ENCODE results near the gene ATP9A. TPM values are rescaled to one million over a fixed set of nuclear protein-coding genes. Genes with fewer than 3 reads are reported as not detected.

ATP9A gene
- total RNA-seq, 2 donors from 2014 or later: 16.8 to 24.6 TPM

DNA sequence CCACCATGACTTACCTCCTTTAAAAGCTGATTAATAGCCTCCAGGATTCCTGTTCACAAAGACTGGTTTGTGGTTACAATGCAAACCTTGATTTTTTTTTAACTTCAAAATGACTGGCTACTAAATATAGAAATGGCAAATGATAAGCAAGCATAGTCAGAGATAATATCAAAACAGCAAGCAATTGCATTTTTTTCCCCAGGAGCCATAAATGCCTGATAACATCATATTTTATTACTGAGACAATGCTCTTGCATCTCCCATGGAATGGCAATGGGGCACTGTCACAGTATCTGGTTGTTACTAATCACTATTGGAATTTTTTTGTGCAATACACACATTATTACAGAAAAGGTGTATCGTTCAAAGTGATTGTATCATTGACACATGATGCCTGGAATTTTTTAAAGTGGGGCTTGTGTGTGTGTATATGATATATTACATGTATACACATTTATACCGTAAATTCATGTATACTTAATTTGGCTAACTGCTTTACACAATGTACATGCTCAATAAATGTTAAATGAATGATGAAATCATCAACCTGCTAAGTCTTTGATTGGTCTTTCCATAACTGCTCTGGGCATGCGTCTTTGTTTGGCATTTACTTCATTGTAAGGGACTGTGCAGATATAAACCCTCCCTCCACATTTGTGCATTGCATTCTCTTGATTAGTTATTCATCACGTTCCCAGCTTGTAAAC is 35.1 kb upstream of the ATP9A start:
- DNase-seq: no peak
- TF ChIP-seq POLR2A (IDR thresholded peaks at IDR 0.05) (no peak), CTCF (IDR thresholded peaks at IDR 0.05) (no peak)
- Histone ChIP-seq H3K9me3 (no peaks in the 10 kb centered on the region), H3K27me3 (peaks cover 0 to 7% of the 10 kb centered on the region in 2 donors), H3K36me3 (replicated peaks in 1 of 2; ENCODE audit: insufficient read depth in 1 of 2, low read depth in 2 of 2) (no peaks in the 10 kb centered on the region), H3K27ac (no peak overlapping the region), H3K4me1 (peaks cover 20% of the 10 kb centered on the region), H3K4me3 (no peak overlapping the region)
- intact Hi-C loops (cut with DNase I): no loop called here
- no peak for ATAC-seq
- WGBS, 2 donors: 68 to 70% methylated on average over 4 of the region's 4 CpGs

DNA sequence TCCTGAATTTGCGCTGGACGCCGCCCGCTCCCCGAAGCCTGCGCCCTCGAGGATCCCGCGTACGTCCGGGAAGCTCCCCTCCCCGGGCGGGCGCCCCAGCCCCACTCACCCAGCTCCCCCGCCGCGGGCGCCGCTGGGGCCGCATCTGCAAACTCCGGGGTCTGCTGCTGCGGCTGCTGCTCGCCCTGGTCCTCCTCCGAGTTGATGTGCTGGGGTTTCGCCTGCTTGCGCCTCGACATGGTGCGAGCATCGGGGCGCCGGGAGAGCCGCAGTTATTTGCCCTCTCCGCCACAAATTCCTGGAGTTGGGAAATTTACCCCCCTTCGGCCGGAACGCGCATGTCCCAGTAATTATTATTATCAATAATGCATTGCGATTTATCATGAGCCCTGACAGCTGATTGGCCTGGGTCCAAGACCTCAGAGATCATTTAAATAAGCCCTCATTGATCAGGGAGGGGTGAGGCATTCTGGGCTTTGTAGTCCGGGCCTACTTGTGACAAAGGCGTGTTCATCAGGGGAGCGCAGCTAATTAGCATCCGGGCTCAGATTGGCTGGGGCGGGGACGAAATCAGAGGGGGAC is 34.1 kb upstream of the ATP9A start, which contains the start of gene SALL4:
Gene SALL4, minus strand, starts transcription at position 352 of the 582 bp plus-strand sequence. Its CDS starts 113 bp downstream, at position 239.
- DNase-seq: peak; percentile 50 to 61 (median 56)
- peaks cover 0 to 7% of the 10 kb centered on the region in 2 donors for H3K27me3 ChIP-seq
- WGBS, 2 donors: 21 to 39% methylated on average over 9 to 40 of the region's 44 CpGs
- TF ChIP-seq CTCF (IDR thresholded peaks at IDR 0.05) (no peak), POLR2A (IDR thresholded peaks at IDR 0.05) (peak in 1 of 3 donors; percentile 16)
- ATAC-seq: peak; percentile 41
- intact Hi-C loops (cut with DNase I): no loop called here
- peak within 1 kb of the TSS; percentile 16 to 44 for H3K4me3 ChIP-seq
- H3K36me3 ChIP-seq (replicated peaks in 1 of 2; ENCODE audit: insufficient read depth in 1 of 2, low read depth in 2 of 2): no peaks in the 10 kb centered on the region
- no peaks in the 10 kb centered on the region for H3K9me3 ChIP-seq
- peak within 1 kb of the TSS in 3 of 4 donors; percentile 68 to 80 (median 77) for H3K27ac ChIP-seq
- peaks cover 20% of the 10 kb centered on the region for H3K4me1 ChIP-seq

- TF ChIP-seq CTCF (IDR thresholded peaks at IDR 0.05) (no peak), POLR2A (IDR thresholded peaks at IDR 0.05) (no peak)
- Histone ChIP-seq H3K36me3 (replicated peaks in 1 of 2; ENCODE audit: insufficient read depth in 1 of 2, low read depth in 2 of 2) (no peaks in the 10 kb centered on the region), H3K9me3 (no peaks in the 10 kb centered on the region), H3K4me3 (peak overlapping the region; percentile 16 to 44), H3K4me1 (peaks cover 20% of the 10 kb centered on the region), H3K27me3 (peaks cover 0 to 7% of the 10 kb centered on the region in 2 donors), H3K27ac (peak overlapping the region in 3 of 4 donors; percentile 68 to 80 (median 77))
- WGBS, 2 donors: 4 to 10% methylated on average over 8 of the region's 8 CpGs
- ATAC-seq: no peak
- DNase-seq: no peak
- intact Hi-C loops (cut with DNase I): no loop called here
These were observed 33.6 kb upstream of the ATP9A start for GRCh38 chr20:51801823-51802123.

DNA sequence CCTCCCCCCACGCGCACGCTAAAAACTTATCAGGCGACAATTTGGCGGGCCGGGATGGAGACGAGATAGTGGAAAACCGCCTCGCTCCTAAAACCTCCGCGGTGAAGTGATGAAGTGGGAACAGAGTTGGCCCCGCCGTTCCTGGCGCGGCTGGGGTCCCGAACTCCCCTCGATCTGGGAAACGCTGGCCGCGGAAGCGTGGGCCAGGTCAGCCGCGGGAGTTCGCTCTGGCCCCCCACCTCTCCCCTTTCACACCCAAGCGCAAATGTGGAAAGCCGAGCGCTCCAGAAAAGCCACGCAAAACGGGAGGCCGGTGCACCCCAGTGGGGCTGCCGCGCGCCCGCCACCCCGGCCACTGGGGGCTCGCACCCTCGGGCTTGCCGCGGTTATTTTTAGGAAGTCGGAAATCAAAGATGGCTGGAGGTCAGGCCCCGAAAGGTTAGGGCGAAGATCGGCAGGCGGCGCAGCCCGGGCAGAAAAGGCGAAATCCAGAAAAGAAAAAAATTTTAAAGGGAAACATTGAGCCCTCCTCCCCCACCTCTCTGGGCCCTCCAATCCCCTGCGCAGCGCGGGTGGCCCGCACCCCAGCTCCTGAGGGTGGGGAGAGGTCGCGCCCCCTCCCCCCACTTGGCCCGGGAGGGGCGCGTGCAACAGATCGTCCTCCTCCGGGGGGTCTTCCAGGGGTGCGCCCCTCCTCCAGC is 33.1 kb upstream of the ATP9A start:
- TF ChIP-seq POLR2A (IDR thresholded peaks at IDR 0.05): peak in 1 of 3 donors; percentile 9
- peak in 2 of 7 experiments; percentile 6 to 14 for TF ChIP-seq CTCF (IDR thresholded peaks at IDR 0.05)
- Histone ChIP-seq H3K27ac (peak overlapping the region in 3 of 4 donors; percentile 68 to 80 (median 77)), H3K27me3 (peaks cover 0 to 7% of the 10 kb centered on the region in 2 donors), H3K4me1 (peaks cover 20% of the 10 kb centered on the region), H3K4me3 (peak overlapping the region; percentile 16 to 44), H3K36me3 (replicated peaks in 1 of 2; ENCODE audit: insufficient read depth in 1 of 2, low read depth in 2 of 2) (no peaks in the 10 kb centered on the region), H3K9me3 (no peaks in the 10 kb centered on the region)
- no peak for DNase-seq
- ATAC-seq: peak; percentile 38
- 0 to 3% methylated on average over 17 to 59 of the region's 59 CpGs for WGBS, 2 donors
- intact Hi-C loops (cut with DNase I): no loop called here

All from body of pancreas (tissue), 4 donors.